ENCODE measurements around the gene ATP1B3. TPM values are rescaled to one million over a fixed set of nuclear protein-coding genes. Genes with fewer than 3 reads are reported as not detected.
"Not testable (repeated sequence)": the region's sequence is repeated elsewhere in the genome, so short reads cannot be mapped to it uniquely, and the experiment has no call there.

Gene ATP1B3
- polyA plus RNA-seq, 1 of the 3 experiments (the other 2 are of a cell fraction) = 86.3 TPM

- H3K9me3 ChIP-seq; H3K4me1 ChIP-seq (ENCODE audit: control insufficient read depth in 1 of 2, insufficient read depth in 2 of 2, low read depth in 1 of 2, low read length in 1 of 2); H3K79me2 ChIP-seq (ENCODE audit: insufficient read depth); H3K4me3 ChIP-seq (ENCODE audit: low read depth in 2 of 2, low read length in 1 of 2); H3K36me3 ChIP-seq (replicated peaks in 1 of 2; ENCODE audit: control insufficient read depth in 1 of 2, insufficient read depth in 2 of 2, low read length in 1 of 2); H3K27ac ChIP-seq (ENCODE audit: low read depth in 2 of 2, low read length in 1 of 2); POLR2A ChIA-PET; H3K9me2 ChIP-seq; H4K20me1 ChIP-seq (ENCODE audit: insufficient read depth); H3F3A ChIP-seq (replicated peaks; ENCODE audit: insufficient read depth); H3K4me2 ChIP-seq; DNase-seq; H2AFZ ChIP-seq (ENCODE audit: low read depth); H3K27me3 ChIP-seq (ENCODE audit: insufficient read depth); H3K9ac ChIP-seq: not testable (repeated sequence)
- WGBS (ENCODE audit: low lambda C conversion rate) = 84% methylated on average over 5 of the region's 5 CpGs
- CTCF ChIA-PET = interaction anchor here (1.5 kb wide), 1 partner anchor 13 kb away, joined by 3 read pairs; no protein-coding TSS in a partner anchor
Measured at GRCh38 chr3:141848159-141848748, 28.2 kb upstream of the ATP1B3 start.

DNA sequence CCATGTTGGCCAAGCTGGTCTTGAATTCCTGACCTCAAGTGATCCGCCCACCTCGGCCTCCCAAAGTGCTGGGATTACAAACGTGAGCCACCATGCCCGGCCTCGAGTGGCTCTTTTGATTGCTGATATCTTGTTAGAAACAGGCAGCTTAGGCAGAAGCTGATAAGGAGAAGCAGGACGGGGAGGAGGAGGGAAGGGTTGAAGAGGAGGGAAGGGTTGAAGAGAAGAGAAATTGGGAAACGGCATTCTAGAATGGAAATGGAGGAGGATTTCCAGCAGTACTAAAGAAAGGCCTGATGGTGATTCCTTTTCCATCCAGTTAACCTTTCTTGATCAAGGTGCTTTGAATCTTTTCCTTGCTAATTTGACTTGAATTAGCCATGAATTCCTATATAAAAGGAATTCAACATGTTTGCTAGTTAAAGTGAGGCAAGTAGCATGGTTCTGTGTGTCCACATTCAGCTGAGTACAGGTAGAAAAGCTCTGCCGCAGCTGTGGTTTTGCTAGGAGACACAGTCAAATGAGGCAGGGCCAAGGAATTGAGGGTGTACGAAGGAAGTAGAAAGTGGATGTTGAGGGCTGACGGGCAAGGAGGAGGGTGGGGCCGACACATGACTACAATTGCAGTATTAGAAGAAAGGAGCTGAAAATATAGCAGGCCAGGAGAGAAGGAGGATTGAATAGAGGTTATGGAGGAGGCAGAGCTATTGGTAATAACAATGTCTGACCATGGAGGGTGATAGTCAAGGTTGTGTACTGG is 27.2 kb upstream of the ATP1B3 start:
- Histone ChIP-seq H3K9me3 (no peaks in the 10 kb centered on the region), H3F3A (replicated peaks; ENCODE audit: insufficient read depth) (no peaks in the 10 kb centered on the region), H4K20me1 (ENCODE audit: insufficient read depth) (no peaks in the 10 kb centered on the region), H3K27me3 (ENCODE audit: insufficient read depth) (no peaks in the 10 kb centered on the region), H3K9me2 (no peaks in the 10 kb centered on the region), H3K9ac (no peak overlapping the region), H3K4me3 (ENCODE audit: low read depth in 2 of 2, low read length in 1 of 2) (no peak overlapping the region), H3K79me2 (ENCODE audit: insufficient read depth) (no peaks in the 10 kb centered on the region), H3K36me3 (replicated peaks in 1 of 2; ENCODE audit: control insufficient read depth in 1 of 2, insufficient read depth in 2 of 2, low read length in 1 of 2) (no peaks in the 10 kb centered on the region), H3K4me1 (ENCODE audit: control insufficient read depth in 1 of 2, insufficient read depth in 2 of 2, low read depth in 1 of 2, low read length in 1 of 2) (no peaks in the 10 kb centered on the region), H2AFZ (ENCODE audit: low read depth) (no peak overlapping the region), H3K4me2 (no peak overlapping the region), H3K27ac (ENCODE audit: low read depth in 2 of 2, low read length in 1 of 2) (no peak overlapping the region)
- TF ChIP-seq EZH2phosphoT487 (IDR thresholded peaks at IDR 0.05; ENCODE audit: borderline replicate concordance, low read depth) (no peak), USF2 (IDR thresholded peaks at IDR 0.05; ENCODE audit: borderline replicate concordance, low read depth, low read length) (no peak), REST (IDR thresholded peaks at IDR 0.05; ENCODE audit: low read depth, low read length) (no peak), MEF2A (IDR thresholded peaks at IDR 0.05; ENCODE audit: borderline replicate concordance, low read depth) (no peak), JUND (IDR thresholded peaks at IDR 0.05) (no peak), RFX5 (IDR thresholded peaks at IDR 0.05; ENCODE audit: low read length) (no peak), FOSL2 (IDR thresholded peaks at IDR 0.05; ENCODE audit: borderline replicate concordance, low read depth) (no peak), ELF1 (IDR thresholded peaks at IDR 0.05) (no peak), TCF12 (IDR thresholded peaks at IDR 0.05) (no peak), TAF1 (IDR thresholded peaks at IDR 0.05; ENCODE audit: borderline replicate concordance, low read depth, low read length) (no peak), SIN3A (IDR thresholded peaks at IDR 0.05; ENCODE audit: borderline replicate concordance, low read depth, low read length) (no peak), NRF1 (IDR thresholded peaks at IDR 0.05; ENCODE audit: low read depth, low read length) (no peak), ZBTB33 (IDR thresholded peaks at IDR 0.05; ENCODE audit: borderline replicate concordance, low read depth) (no peak), MXI1 (IDR thresholded peaks at IDR 0.05; ENCODE audit: low read depth, low read length) (no peak), RXRA (IDR thresholded peaks at IDR 0.05; ENCODE audit: borderline replicate concordance, low read depth) (no peak), SMC3 (IDR thresholded peaks at IDR 0.05; ENCODE audit: low read depth, low read length) (no peak), GATA2 (CRISPR knock-in tag; IDR thresholded peaks at IDR 0.05) (no peak)
- TF ChIP-seq, protein P1, sequence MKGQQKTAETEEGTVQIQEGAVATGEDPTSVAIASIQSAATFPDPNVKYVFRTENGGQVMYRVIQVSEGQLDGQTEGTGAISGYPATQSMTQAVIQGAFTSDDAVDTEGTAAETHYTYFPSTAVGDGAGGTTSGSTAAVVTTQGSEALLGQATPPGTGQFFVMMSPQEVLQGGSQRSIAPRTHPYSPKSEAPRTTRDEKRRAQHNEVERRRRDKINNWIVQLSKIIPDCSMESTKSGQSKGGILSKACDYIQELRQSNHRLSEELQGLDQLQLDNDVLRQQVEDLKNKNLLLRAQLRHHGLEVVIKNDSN (IDR thresholded peaks at IDR 0.05; ENCODE audit: borderline replicate concordance, low read depth) = no peak
- POLR2A ChIA-PET = no interaction called here
- CTCF ChIA-PET = interaction anchor here (1.1 kb wide), 1 partner anchor 26 kb away, joined by 7 read pairs; no protein-coding TSS in a partner anchor
- no peak for DNase-seq
- WGBS (ENCODE audit: low lambda C conversion rate) = 77% methylated on average over 11 of the region's 11 CpGs

All from SK-N-SH (cell line).